Gastroesophageal sphincter (tissue), 3 donors: ENCODE data around the gene NUP205.
"Not testable (repeated sequence)": the region's sequence is repeated elsewhere in the genome, so short reads cannot be mapped to it uniquely, and the experiment has no call there.

ENCODE experiments used
- CTCF ChIP-seq, 4 experiments: fragments of 200-600 bp in 2 of 4; fragments of 450-650 bp in 2 of 4; sonication (generic) in 1 of 4; IDR thresholded peaks; one replicate each; pipeline ENCODE4 v1.5.1; 2017 to 2019; ENCODE audit warnings: antibody characterized with exemption in 4 of 4, mild to moderate bottlenecking in 2 of 4, moderate library complexity in 2 of 4
- POLR2A ChIP-seq, 2 donors: fragments of 450-650 bp; IDR thresholded peaks; one replicate each; pipeline ENCODE4 v1.6.1; 2017; ENCODE audit warnings: antibody characterized with exemption in 2 of 2, mild to moderate bottlenecking in 2 of 2, moderate library complexity in 1 of 2

- not testable (repeated sequence) for TF ChIP-seq CTCF, POLR2A (IDR thresholded peaks at IDR 0.05)
These were observed 134.9 kb downstream of the NUP205 start for GRCh38 chr7:135692606-135693005.
